Measurements from ENCODE around the gene NIFK. TPM values are rescaled to one million over a fixed set of nuclear protein-coding genes. Genes with fewer than 3 reads are reported as not detected.
A peak's percentile ranks its signal among the peaks of the same experiment; 100 is the strongest.

The NIFK gene
- total RNA-seq = 38.6 and 42.7 TPM in 2 replicates

- no peak for TF ChIP-seq CTCF (IDR thresholded peaks at IDR 0.05; ENCODE audit: extremely low read depth, low read depth, low read length)
- Histone ChIP-seq H3K36me3 (ENCODE audit: insufficient read depth, low read length) (peaks cover 12% of the 10 kb centered on the region), H2AFZ (ENCODE audit: low read length) (peak within 1 kb of the TSS; percentile 96), H3K9me3 (ENCODE audit: low read depth, low read length) (no peaks in the 10 kb centered on the region), H3K4me2 (ENCODE audit: insufficient read depth, low read length) (peak within 1 kb of the TSS; percentile 96), H3K27me3 (ENCODE audit: insufficient read depth, low read length) (peaks cover 3% of the 10 kb centered on the region), H3K4me1 (ENCODE audit: insufficient read depth, low read length) (no peaks in the 10 kb centered on the region), H3K4me3 (ENCODE audit: insufficient read depth, low read length) (peak within 1 kb of the TSS; percentile 100), H3K27ac (ENCODE audit: low read depth, low read length) (peak within 1 kb of the TSS; percentile 90), H3K79me2 (ENCODE audit: insufficient read depth, low read length) (peaks cover 38% of the 10 kb centered on the region), H4K20me1 (ENCODE audit: insufficient read depth, low read length) (peaks cover 7% of the 10 kb centered on the region)
- peak; percentile 100 for DNase-seq (ENCODE audit: insufficient read length, low spot score, missing footprints)
Observed at GRCh38 chr2:121736462-121737336, at the start of gene NIFK. NIFK (minus strand) TSS chr2:121736875; CDS start chr2:121736850, 25 bp downstream.

- H3K4me1 ChIP-seq (ENCODE audit: insufficient read depth, low read length) = no peaks in the 10 kb centered on the region
- H3K27me3 ChIP-seq (ENCODE audit: insufficient read depth, low read length) = peaks cover 26% of the 10 kb centered on the region
- H3K4me2 ChIP-seq (ENCODE audit: insufficient read depth, low read length) = no peak overlapping the region
- H3K9me3 ChIP-seq (ENCODE audit: low read depth, low read length) = no peaks in the 10 kb centered on the region
- DNase-seq (ENCODE audit: insufficient read length, low spot score, missing footprints) = no peak
- no peak overlapping the region for H3K27ac ChIP-seq (ENCODE audit: low read depth, low read length)
- H3K79me2 ChIP-seq (ENCODE audit: insufficient read depth, low read length) = no peaks in the 10 kb centered on the region
- H3K36me3 ChIP-seq (ENCODE audit: insufficient read depth, low read length) = no peaks in the 10 kb centered on the region
- H4K20me1 ChIP-seq (ENCODE audit: insufficient read depth, low read length) = no peaks in the 10 kb centered on the region
- TF ChIP-seq CTCF (IDR thresholded peaks at IDR 0.05; ENCODE audit: extremely low read depth, low read depth, low read length) = no peak
- no peak overlapping the region for H3K4me3 ChIP-seq (ENCODE audit: insufficient read depth, low read length)
- no peak overlapping the region for H2AFZ ChIP-seq (ENCODE audit: low read length)
Observed at GRCh38 chr2:121783180-121783579, 46.5 kb upstream of the NIFK start.

GRCh38 chr2:121778741-121779487, 42.2 kb upstream of the NIFK start:
- Histone ChIP-seq H3K4me1 (ENCODE audit: insufficient read depth, low read length) (peaks cover 16% of the 10 kb centered on the region), H2AFZ (ENCODE audit: low read length) (no peak overlapping the region), H3K79me2 (ENCODE audit: insufficient read depth, low read length) (no peaks in the 10 kb centered on the region), H4K20me1 (ENCODE audit: insufficient read depth, low read length) (no peaks in the 10 kb centered on the region), H3K27me3 (ENCODE audit: insufficient read depth, low read length) (peaks cover 15% of the 10 kb centered on the region), H3K27ac (ENCODE audit: low read depth, low read length) (no peak overlapping the region), H3K9me3 (ENCODE audit: low read depth, low read length) (no peaks in the 10 kb centered on the region), H3K4me2 (ENCODE audit: insufficient read depth, low read length) (no peak overlapping the region), H3K4me3 (ENCODE audit: insufficient read depth, low read length) (no peak overlapping the region), H3K36me3 (ENCODE audit: insufficient read depth, low read length) (no peaks in the 10 kb centered on the region)
- no peak for DNase-seq (ENCODE audit: insufficient read length, low spot score, missing footprints)
- TF ChIP-seq CTCF (IDR thresholded peaks at IDR 0.05; ENCODE audit: extremely low read depth, low read depth, low read length) = no peak

- Histone ChIP-seq H3K27ac (ENCODE audit: low read depth, low read length) (no peak overlapping the region), H3K79me2 (ENCODE audit: insufficient read depth, low read length) (no peaks in the 10 kb centered on the region), H3K4me2 (ENCODE audit: insufficient read depth, low read length) (no peak overlapping the region), H2AFZ (ENCODE audit: low read length) (no peak overlapping the region), H3K27me3 (ENCODE audit: insufficient read depth, low read length) (peaks cover 8% of the 10 kb centered on the region), H3K4me3 (ENCODE audit: insufficient read depth, low read length) (no peak overlapping the region), H4K20me1 (ENCODE audit: insufficient read depth, low read length) (no peaks in the 10 kb centered on the region), H3K9me3 (ENCODE audit: low read depth, low read length) (no peaks in the 10 kb centered on the region), H3K36me3 (ENCODE audit: insufficient read depth, low read length) (no peaks in the 10 kb centered on the region), H3K4me1 (ENCODE audit: insufficient read depth, low read length) (peaks cover 16% of the 10 kb centered on the region)
- TF ChIP-seq CTCF (IDR thresholded peaks at IDR 0.05; ENCODE audit: extremely low read depth, low read depth, low read length) = no peak
- no peak for DNase-seq (ENCODE audit: insufficient read length, low spot score, missing footprints)
Observed at GRCh38 chr2:121777699-121778058, 41.0 kb upstream of the NIFK start.

Data from osteoblast (primary cell).